GM10266 (cell line): ENCODE results near the gene CENPE.

ENCODE experiments used
- DNase-seq: peaks from one replicate; pipeline ENCODE4 v3.0.0; 2012; ENCODE audit errors: extremely low spot score
- TF ChIP-seq, protein P1 (sequence below): IDR thresholded peaks from 2 replicates; pipeline ENCODE4 v1.5.1; 2012; ENCODE audit warnings: mild to moderate bottlenecking, low read depth; ENCODE audit not compliant: control insufficient read depth, insufficient read depth; ENCODE audit errors: missing control alignments

Gene CENPE

DNA sequence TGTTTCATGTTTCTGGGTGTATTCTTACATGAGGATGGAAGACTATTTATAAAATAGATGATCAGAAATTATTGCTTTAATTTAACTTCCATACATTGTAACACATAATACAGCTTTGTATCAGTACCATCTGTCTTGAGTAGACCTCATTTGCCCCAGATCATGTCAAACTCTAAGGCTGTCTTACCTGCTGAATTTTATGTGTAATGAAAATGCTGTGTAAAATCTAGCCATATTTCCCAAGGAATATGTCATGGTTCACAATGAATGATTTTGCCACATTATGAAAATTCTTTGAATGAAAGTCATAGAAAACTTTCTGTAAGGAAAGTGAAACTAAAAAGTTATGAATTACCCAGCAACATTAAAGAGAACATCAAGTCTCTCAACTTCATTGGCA, 105.9 kb downstream of the CENPE start:
- no peak for DNase-seq

GRCh38 chr4:103091601-103092223, 106.4 kb downstream of the CENPE start:
- DNase-seq: peak; percentile 31
- TF ChIP-seq, protein P1, sequence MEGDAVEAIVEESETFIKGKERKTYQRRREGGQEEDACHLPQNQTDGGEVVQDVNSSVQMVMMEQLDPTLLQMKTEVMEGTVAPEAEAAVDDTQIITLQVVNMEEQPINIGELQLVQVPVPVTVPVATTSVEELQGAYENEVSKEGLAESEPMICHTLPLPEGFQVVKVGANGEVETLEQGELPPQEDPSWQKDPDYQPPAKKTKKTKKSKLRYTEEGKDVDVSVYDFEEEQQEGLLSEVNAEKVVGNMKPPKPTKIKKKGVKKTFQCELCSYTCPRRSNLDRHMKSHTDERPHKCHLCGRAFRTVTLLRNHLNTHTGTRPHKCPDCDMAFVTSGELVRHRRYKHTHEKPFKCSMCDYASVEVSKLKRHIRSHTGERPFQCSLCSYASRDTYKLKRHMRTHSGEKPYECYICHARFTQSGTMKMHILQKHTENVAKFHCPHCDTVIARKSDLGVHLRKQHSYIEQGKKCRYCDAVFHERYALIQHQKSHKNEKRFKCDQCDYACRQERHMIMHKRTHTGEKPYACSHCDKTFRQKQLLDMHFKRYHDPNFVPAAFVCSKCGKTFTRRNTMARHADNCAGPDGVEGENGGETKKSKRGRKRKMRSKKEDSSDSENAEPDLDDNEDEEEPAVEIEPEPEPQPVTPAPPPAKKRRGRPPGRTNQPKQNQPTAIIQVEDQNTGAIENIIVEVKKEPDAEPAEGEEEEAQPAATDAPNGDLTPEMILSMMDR: peak; percentile 67

More for the DNA sequence above, 105.9 kb downstream of the CENPE start:
- TF ChIP-seq, protein P1: no peak

DNA sequence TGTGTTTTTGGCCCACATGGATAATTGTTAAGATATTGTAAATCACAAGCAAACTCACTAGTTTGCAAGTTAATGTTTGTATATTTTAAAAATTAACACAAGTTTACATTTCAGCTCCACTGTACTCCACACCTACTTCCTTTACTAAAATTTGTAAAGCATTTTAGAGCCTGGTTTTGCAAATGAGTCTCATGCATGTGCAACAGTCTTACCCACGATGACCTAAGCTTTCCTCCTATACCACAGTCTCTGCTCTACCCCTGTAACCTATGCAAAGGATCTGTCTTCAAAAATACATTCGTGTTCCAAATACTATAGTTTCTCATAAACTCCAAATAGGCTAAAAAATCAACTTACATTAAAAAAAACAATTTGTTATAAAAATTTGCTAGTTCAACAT, 108.7 kb downstream of the CENPE start:
- TF ChIP-seq, protein P1: no peak
- DNase-seq: no peak

DNA sequence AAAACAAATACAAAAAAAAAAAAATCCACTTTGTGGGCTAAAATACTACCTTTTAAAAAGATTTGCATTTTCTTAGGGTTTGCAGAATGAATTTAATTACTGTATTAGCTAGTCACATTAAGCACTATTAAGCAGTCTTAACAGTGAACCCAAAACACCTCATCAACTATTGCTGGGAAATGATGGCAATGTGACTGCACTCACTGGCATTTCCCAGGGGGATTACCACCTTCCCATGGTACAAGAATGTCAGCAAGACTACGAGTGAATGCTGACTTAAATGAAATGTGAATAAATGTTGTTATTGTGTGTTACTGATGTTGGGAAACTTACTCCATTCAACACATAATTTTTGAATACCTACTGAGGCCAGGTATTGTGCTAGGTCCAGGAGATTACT, 111.6 kb downstream of the CENPE start:
- no peak for DNase-seq
- TF ChIP-seq, protein P1: no peak

GRCh38 chr4:103085555-103086196, 112.5 kb downstream of the CENPE start:
- TF ChIP-seq, protein P1: no peak
- no peak for DNase-seq

DNA sequence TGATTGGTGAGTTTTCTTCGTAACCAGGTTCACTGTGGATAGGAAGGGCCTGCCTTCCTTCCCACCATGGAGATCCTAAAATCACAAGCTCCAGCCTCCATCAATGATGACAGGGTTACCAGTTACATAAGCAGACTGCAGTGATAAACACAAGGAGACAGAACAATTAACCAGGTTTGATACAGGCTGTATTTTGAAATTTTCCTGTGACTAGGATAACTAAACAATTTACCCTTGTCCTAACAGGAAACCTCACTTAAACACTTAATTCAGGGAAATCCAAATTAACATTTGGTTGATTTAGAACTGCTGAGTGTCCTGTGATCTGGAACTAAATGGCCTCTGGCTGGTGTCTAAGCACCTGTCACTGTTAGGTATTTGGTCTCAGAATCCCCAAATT, 118.5 kb downstream of the CENPE start:
- DNase-seq: no peak
- TF ChIP-seq, protein P1: no peak

GRCh38 chr4:103076747-103077347, 121.3 kb downstream of the CENPE start, which contains the start of gene SLC9B2:
Gene SLC9B2 (minus strand): TSS chr4:103076761. CDS start chr4:103067550, 9,211 bp downstream.
- DNase-seq: peak; percentile 68
- TF ChIP-seq, protein P1: no peak
